Neutrophil (primary cell): Measurements from ENCODE around the gene ENTPD8.
"Not testable (repeated sequence)": the region's sequence is repeated elsewhere in the genome, so short reads cannot be mapped to it uniquely, and the experiment has no call there.

Source experiments
- H3K27ac ChIP-seq: fragments of 200-600 bp; sonication (generic); 2 replicates; pipeline ENCODE4 v1.5.1; 2016; ENCODE audit warnings: mild to moderate bottlenecking, moderate library complexity
- H3K27me3 ChIP-seq: fragments of 200-600 bp; sonication (generic); 2 replicates; pipeline ENCODE4 v1.6.0; 2016; ENCODE audit warnings: mild to moderate bottlenecking
- H3K36me3 ChIP-seq: fragments of 200-600 bp; sonication (generic); 2 replicates; pipeline ENCODE4 v1.5.1; 2017
- H3K4me1 ChIP-seq, 2 experiments: fragments of 200-600 bp in 1 of 2; sonication (generic) in 1 of 2; 1 replicate in 1 of 2; 2 replicates in 1 of 2; pipeline versions ENCODE4 v1.5.1 to v1.6.1; 2013 to 2016; ENCODE audit warnings: low read depth in 1 of 2, low read length in 1 of 2, mild to moderate bottlenecking in 1 of 2, moderate library complexity in 1 of 2; ENCODE audit not compliant: control insufficient read depth in 1 of 2, insufficient read depth in 1 of 2
- H3K4me3 ChIP-seq, 2 experiments: fragments of 200-600 bp in 1 of 2; sonication (generic) in 1 of 2; 1 replicate in 1 of 2; 2 replicates in 1 of 2; pipeline ENCODE4 v1.5.1; 2013 to 2016; ENCODE audit warnings: low read depth in 1 of 2, low read length in 1 of 2, mild to moderate bottlenecking in 1 of 2, moderate library complexity in 1 of 2
- H3K9me3 ChIP-seq: fragments of 200-600 bp; sonication (generic); 2 replicates; pipeline ENCODE4 v1.5.1; 2016
- CTCF ChIP-seq: fragments of 200-600 bp; sonication (generic); IDR thresholded peaks from 2 replicates; pipeline ENCODE4 v1.5.1; 2016; ENCODE audit warnings: antibody characterized with exemption

Gene ENTPD8

GRCh38 chr9:137467896-137468295, 26.7 kb upstream of the ENTPD8 start:
- TF ChIP-seq CTCF: no peak
- H3K36me3 ChIP-seq: no peaks in the 10 kb centered on the region
- H3K4me3 ChIP-seq: no peak overlapping the region
- H3K9me3 ChIP-seq: no peaks in the 10 kb centered on the region
- H3K27me3 ChIP-seq: peaks cover 47% of the 10 kb centered on the region
- H3K27ac ChIP-seq: no peak overlapping the region
- H3K4me1 ChIP-seq: no peaks in the 10 kb centered on the region

GRCh38 chr9:137467161-137467581, 26.0 kb upstream of the ENTPD8 start:
- H3K27me3 ChIP-seq: peaks cover 54% of the 10 kb centered on the region
- no peak for TF ChIP-seq CTCF
- H3K9me3 ChIP-seq: no peaks in the 10 kb centered on the region
- H3K4me1 ChIP-seq: no peaks in the 10 kb centered on the region
- no peaks in the 10 kb centered on the region for H3K36me3 ChIP-seq
- H3K4me3 ChIP-seq: no peak overlapping the region
- no peak overlapping the region for H3K27ac ChIP-seq

- not testable (repeated sequence) for H3K27ac ChIP-seq, H3K4me3 ChIP-seq, H3K36me3 ChIP-seq, H3K4me1 ChIP-seq, H3K9me3 ChIP-seq
- peaks cover 61% of the 10 kb centered on the region for H3K27me3 ChIP-seq
Measured at GRCh38 chr9:137466389-137467085, 25.4 kb upstream of the ENTPD8 start.

- no peak overlapping the region for H3K4me3 ChIP-seq
- H3K27me3 ChIP-seq: peaks cover 64% of the 10 kb centered on the region
- peaks cover 0 to 5% of the 10 kb centered on the region in 2 experiments for H3K4me1 ChIP-seq
- H3K27ac ChIP-seq: no peak overlapping the region
- TF ChIP-seq CTCF: no peak
- no peaks in the 10 kb centered on the region for H3K9me3 ChIP-seq
- no peaks in the 10 kb centered on the region for H3K36me3 ChIP-seq
Measured at GRCh38 chr9:137465720-137466388, 24.7 kb upstream of the ENTPD8 start.

GRCh38 chr9:137465000-137465719, 24.0 kb upstream of the ENTPD8 start:
- Histone ChIP-seq H3K27ac (no peak overlapping the region), H3K27me3 (peaks cover 64% of the 10 kb centered on the region), H3K9me3 (no peaks in the 10 kb centered on the region), H3K4me1 (peaks cover 0 to 5% of the 10 kb centered on the region in 2 experiments), H3K4me3 (no peak overlapping the region), H3K36me3 (no peaks in the 10 kb centered on the region)
- TF ChIP-seq CTCF: no peak
